GM12878 (cell line): ENCODE data around the gene DYNC1H1. TPM values are rescaled to one million over a fixed set of nuclear protein-coding genes. Genes with fewer than 3 reads are reported as not detected.
A peak's percentile ranks its signal among the peaks of the same experiment; 100 is the strongest.

Experiments used
- ATAC-seq: fragments of 200-7000 bp; cut with Tn5 transposase; 3 replicates; pipeline ENCODE4 v1.9.1; 2020; ENCODE audit warnings: mild to moderate bottlenecking, moderate library complexity
- BruUV-seq: library from RNA; stranded (reverse); fragments of 400-500 nt; replicated peaks from 2 replicates; lab custom pipeline; 2021; lab: Mats Ljungman, UMichigan
- CTCF ChIA-PET: fragments of 300-600 bp; sonication (Branson Sonifier 250); formaldehyde crosslinking; extraction: SDS; loops from one replicate; lab custom pipeline; 2021; ENCODE audit warnings: inconsistent platforms; lab: Yijun Ruan, JAX
- POLR2A ChIA-PET: fragments of 350-600 bp; formaldehyde crosslinking; extraction: SDS; loops from one replicate; lab custom pipeline; 2021; ENCODE audit warnings: inconsistent platforms; lab: Charles Lee
- RAD21 ChIA-PET: fragments of 300-600 bp; sonication (Branson Sonifier 250); formaldehyde crosslinking; loops from one replicate; lab custom pipeline; 2023; ENCODE audit warnings: antibody characterized with exemption; ENCODE audit not compliant: unreplicated experiment; lab: Charles Lee
- SMC1A ChIA-PET: fragments of 300-600 bp; sonication (Branson Sonifier 250); formaldehyde crosslinking; loops from one replicate; lab custom pipeline; 2023; ENCODE audit not compliant: unreplicated experiment, uncharacterized antibody; lab: Charles Lee
- DNase-seq: peaks from one replicate; pipeline ENCODE4 v3.0.0-alpha.2; 2011; ENCODE audit warnings: low read depth, low spot score
- FAIRE-seq: peaks from 3 replicates; lab custom pipeline; 2011; peaks lifted over from hg19 to GRCh38; lab: Jason Lieb, UNC
- H2AFZ ChIP-seq: 2 replicates; pipeline ENCODE4 v1.6.0; 2011; ENCODE audit warnings: low read depth, low read length, control low read depth; ENCODE audit not compliant: control insufficient read depth
- H3K27ac ChIP-seq: 2 replicates; pipeline ENCODE4 v1.5.1; 2011; ENCODE audit warnings: control low read depth; ENCODE audit not compliant: control insufficient read depth, insufficient read depth
- H3K27me3 ChIP-seq, 2 experiments: replicated peaks in 1 of 2; 2 replicates each; pipeline versions ENCODE4 v1.6.0 to v1.6.1; 2011; ENCODE audit warnings: low read length in 1 of 2; ENCODE audit not compliant: control insufficient read depth in 2 of 2, insufficient read depth in 2 of 2
- H3K36me3 ChIP-seq, 2 experiments: 2 replicates each; pipeline ENCODE4 v1.5.1; 2011; ENCODE audit warnings: low read length in 1 of 2; ENCODE audit not compliant: control insufficient read depth in 2 of 2, insufficient read depth in 2 of 2
- H3K4me1 ChIP-seq: 2 replicates; pipeline ENCODE4 v1.6.1; 2011; ENCODE audit warnings: mild to moderate bottlenecking, low read length, moderate library complexity, mixed read lengths; ENCODE audit not compliant: control insufficient read depth, insufficient read depth
- H3K4me2 ChIP-seq: 2 replicates; pipeline ENCODE4 v1.6.0; 2011; ENCODE audit warnings: control low read depth; ENCODE audit not compliant: control insufficient read depth, insufficient read depth
- H3K4me3 ChIP-seq: fragments of 200-600 bp; sonication (generic); 2 replicates; pipeline ENCODE4 v1.5.1; 2016
- H3K79me2 ChIP-seq: 2 replicates; pipeline ENCODE4 v1.6.0; 2011; ENCODE audit warnings: low read length; ENCODE audit not compliant: control insufficient read depth, insufficient read depth
- H3K9ac ChIP-seq: 2 replicates; pipeline ENCODE4 v1.8.0; 2011; ENCODE audit warnings: low read length, control low read depth, mixed read lengths; ENCODE audit not compliant: control insufficient read depth, insufficient read depth
- H3K9me3 ChIP-seq: replicated peaks from 3 replicates; pipeline ENCODE4 v1.5.1; 2011; ENCODE audit warnings: mild to moderate bottlenecking, low read length; ENCODE audit not compliant: control insufficient read depth, insufficient read depth
- H4K20me1 ChIP-seq: 2 replicates; pipeline ENCODE4 v1.6.0; 2011; ENCODE audit not compliant: control insufficient read depth, insufficient read depth
- ASH2L ChIP-seq: fragments of 300-600, 200-600 bp; sonication (generic); IDR thresholded peaks from 2 replicates; pipeline ENCODE4 v1.6.1; 2017; ENCODE audit warnings: low read depth, mild to moderate bottlenecking, borderline replicate concordance
- ATF7 ChIP-seq: fragments of 450-650 bp; IDR thresholded peaks from 2 replicates; pipeline ENCODE4 v1.6.1; 2016; ENCODE audit warnings: low read depth, mild to moderate bottlenecking
- FOXM1 ChIP-seq: IDR thresholded peaks from 2 replicates; pipeline ENCODE4 v1.6.1; 2012; ENCODE audit warnings: low read depth, mild to moderate bottlenecking, inconsistent platforms, low read length, moderate library complexity
- IKZF1 ChIP-seq: fragments of 450-650 bp; conservative IDR thresholded peaks from 2 replicates; pipeline ENCODE4 v1.6.1; 2017; ENCODE audit warnings: antibody characterized with exemption, mild to moderate bottlenecking
- IKZF2 ChIP-seq, 2 experiments: fragments of 450-650 bp; IDR thresholded peaks; 2 replicates each; pipeline ENCODE4 v1.6.1; 2017; ENCODE audit warnings: mild to moderate bottlenecking in 2 of 2, moderate library complexity in 2 of 2
- JUND ChIP-seq: IDR thresholded peaks from 2 replicates; pipeline ENCODE4 v1.6.1; 2012; ENCODE audit warnings: low read depth, mild to moderate bottlenecking, low read length, improper control_type of control experiment, moderate library complexity
- KAT2A ChIP-seq: conservative IDR thresholded peaks from 2 replicates; pipeline ENCODE4 v1.6.1; 2011; ENCODE audit warnings: low read depth, low read length; ENCODE audit not compliant: control insufficient read depth
- MYB ChIP-seq: fragments of 150-350 bp; IDR thresholded peaks from 2 replicates; pipeline ENCODE4 v1.6.1; 2014; ENCODE audit warnings: mild to moderate bottlenecking, low read depth, low read length, borderline replicate concordance
- NFYA ChIP-seq: IDR thresholded peaks from 2 replicates; pipeline ENCODE4 v1.6.1; 2011; ENCODE audit warnings: low read depth, mild to moderate bottlenecking, low read length, improper control_type of control experiment, borderline replicate concordance
- NFYB ChIP-seq: IDR thresholded peaks from 2 replicates; pipeline ENCODE4 v1.6.1; 2011; ENCODE audit warnings: low read depth, mild to moderate bottlenecking, low read length, improper control_type of control experiment, moderate library complexity; ENCODE audit not compliant: insufficient read depth
- PKNOX1 ChIP-seq: fragments of 450-650 bp; IDR thresholded peaks from 2 replicates; pipeline ENCODE4 v1.6.1; 2016; ENCODE audit warnings: mild to moderate bottlenecking
- PML ChIP-seq: IDR thresholded peaks from 2 replicates; pipeline ENCODE4 v1.6.1; 2012; ENCODE audit warnings: low read length, inconsistent platforms
- WGBS: methylation state at CpG from one replicate; pipeline ENCODE4 v1.1.6; 2016; ENCODE audit warnings: low lambda C conversion rate; ENCODE audit not compliant: insufficient replicate concordance, insufficient coverage; ENCODE audit errors: missing lambda C conversion rate; 5-methylcytosine and 5-hydroxymethylcytosine counted together
- in situ Hi-C: fragments of 300-500 bp; cut with MboI; formaldehyde crosslinking; loops from 9 replicates; pipeline ENCODE4 v1.14.3; 2018; ENCODE audit warnings: mixed read lengths
- intact Hi-C: fragments of 100-400 bp; cut with micrococcal nuclease; formaldehyde crosslinking; loops from one replicate; pipeline ENCODE4 v1.14.2; 2022; ENCODE audit not compliant: unreplicated experiment
- polyA plus RNA-seq, 11 experiments: library from polyadenylated mRNA; depleted of rRNA in 4 of 11; unstranded in 6 of 11; stranded (reverse) in 5 of 11; fragments of >200 nt; fragmentation: Nextera tagmentation in 4 of 11; fragmentation: Illumina TruSeq in 1 of 11; extraction: Ambion mirVana in 4 of 11; extraction: Trizol in 1 of 11; gene quantifications; 1 replicate in 1 of 11; 2 replicates in 10 of 11; pipeline versions ENCODE4 v1.2.1 to v1.2.3, GENCODE V29; 2011 to 2016; ENCODE audit warnings: inconsistent platforms in 2 of 11, missing spikeins in 2 of 11, low read depth in 1 of 11
- total RNA-seq, 4 experiments: library from RNA; depleted of rRNA in 3 of 4; stranded (reverse); fragments of >200 nt in 3 of 4; fragmentation: Illumina TruSeq in 1 of 4; extraction: Trizol in 1 of 4; gene quantifications; 2 replicates each; pipeline versions ENCODE4 v1.2.1 to v1.2.3, GENCODE V29; 2013 to 2021
- TF ChIP-seq, protein P1 (sequence below): fragments of 450-650 bp; IDR thresholded peaks from 2 replicates; pipeline ENCODE4 v1.6.1; 2017; ENCODE audit warnings: mild to moderate bottlenecking, moderate library complexity
- TF ChIP-seq, protein P2 (sequence below): fragments of 450-650 bp; IDR thresholded peaks from 2 replicates; pipeline ENCODE4 v1.6.1; 2016; ENCODE audit warnings: mild to moderate bottlenecking

Gene DYNC1H1
- total and polyA plus RNA-seq, 10 of the 15 experiments (the other 5 are each of a cell fraction or from before 2014, with no cell fraction given): 38.4 to 291 (median 111) TPM

DNA sequence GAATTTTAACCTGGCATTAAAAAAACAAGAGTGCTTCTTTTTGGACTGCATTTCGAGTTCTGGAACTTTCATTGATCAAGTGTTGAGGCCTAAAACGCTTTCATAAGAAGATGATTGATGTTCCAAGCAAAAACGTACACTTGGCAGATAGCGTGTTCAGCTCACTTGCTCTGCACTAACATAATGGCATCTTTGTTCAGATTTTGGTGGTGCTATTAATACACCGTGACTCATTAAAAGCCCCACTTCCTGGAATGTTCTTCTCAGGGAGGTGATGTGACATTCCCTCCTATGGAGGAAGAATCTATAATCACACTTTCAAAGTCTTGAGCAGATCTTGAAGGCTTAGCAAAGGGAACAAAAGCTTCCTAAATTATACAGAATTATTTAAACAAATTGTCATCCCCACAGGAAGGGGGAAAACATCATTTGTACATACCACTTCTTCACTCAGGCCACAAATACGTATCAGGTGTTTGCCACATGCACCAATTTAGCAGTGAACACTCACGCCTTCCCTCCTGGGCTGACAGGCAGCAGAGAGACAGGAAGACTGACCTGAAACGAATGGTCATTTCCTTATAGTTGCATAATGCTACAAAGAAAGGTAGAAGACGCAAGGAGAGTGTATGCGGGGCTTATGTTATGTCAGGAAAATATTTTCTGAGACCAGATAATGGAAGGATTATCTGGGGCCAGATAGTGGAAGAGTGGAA, 107.1 kb downstream of the DYNC1H1 start:
- no peak overlapping the region for H3K9ac ChIP-seq
- no peak overlapping the region for H3K4me2 ChIP-seq
- no peak for DNase-seq
- H3K36me3 ChIP-seq: no peaks in the 10 kb centered on the region
- FAIRE-seq: no peak
- no TSS peak for BruUV-seq
- POLR2A ChIA-PET: no interaction called here
- CTCF ChIA-PET: no interaction called here
- in situ Hi-C loops (no loop called here), intact Hi-C loops (no loop called here)
- no peaks in the 10 kb centered on the region for H4K20me1 ChIP-seq
- H3K4me1 ChIP-seq: no peaks in the 10 kb centered on the region
- SMC1A ChIA-PET: interaction anchor here (2.1 kb wide), 1 partner anchor 13 kb away, joined by 7 read pairs; no protein-coding TSS in a partner anchor
- H3K27me3 ChIP-seq: no peaks in the 10 kb centered on the region
- no peak overlapping the region for H3K4me3 ChIP-seq
- TF ChIP-seq JUND: no peak
- no peak for TF ChIP-seq PML
- TF ChIP-seq, protein P1, sequence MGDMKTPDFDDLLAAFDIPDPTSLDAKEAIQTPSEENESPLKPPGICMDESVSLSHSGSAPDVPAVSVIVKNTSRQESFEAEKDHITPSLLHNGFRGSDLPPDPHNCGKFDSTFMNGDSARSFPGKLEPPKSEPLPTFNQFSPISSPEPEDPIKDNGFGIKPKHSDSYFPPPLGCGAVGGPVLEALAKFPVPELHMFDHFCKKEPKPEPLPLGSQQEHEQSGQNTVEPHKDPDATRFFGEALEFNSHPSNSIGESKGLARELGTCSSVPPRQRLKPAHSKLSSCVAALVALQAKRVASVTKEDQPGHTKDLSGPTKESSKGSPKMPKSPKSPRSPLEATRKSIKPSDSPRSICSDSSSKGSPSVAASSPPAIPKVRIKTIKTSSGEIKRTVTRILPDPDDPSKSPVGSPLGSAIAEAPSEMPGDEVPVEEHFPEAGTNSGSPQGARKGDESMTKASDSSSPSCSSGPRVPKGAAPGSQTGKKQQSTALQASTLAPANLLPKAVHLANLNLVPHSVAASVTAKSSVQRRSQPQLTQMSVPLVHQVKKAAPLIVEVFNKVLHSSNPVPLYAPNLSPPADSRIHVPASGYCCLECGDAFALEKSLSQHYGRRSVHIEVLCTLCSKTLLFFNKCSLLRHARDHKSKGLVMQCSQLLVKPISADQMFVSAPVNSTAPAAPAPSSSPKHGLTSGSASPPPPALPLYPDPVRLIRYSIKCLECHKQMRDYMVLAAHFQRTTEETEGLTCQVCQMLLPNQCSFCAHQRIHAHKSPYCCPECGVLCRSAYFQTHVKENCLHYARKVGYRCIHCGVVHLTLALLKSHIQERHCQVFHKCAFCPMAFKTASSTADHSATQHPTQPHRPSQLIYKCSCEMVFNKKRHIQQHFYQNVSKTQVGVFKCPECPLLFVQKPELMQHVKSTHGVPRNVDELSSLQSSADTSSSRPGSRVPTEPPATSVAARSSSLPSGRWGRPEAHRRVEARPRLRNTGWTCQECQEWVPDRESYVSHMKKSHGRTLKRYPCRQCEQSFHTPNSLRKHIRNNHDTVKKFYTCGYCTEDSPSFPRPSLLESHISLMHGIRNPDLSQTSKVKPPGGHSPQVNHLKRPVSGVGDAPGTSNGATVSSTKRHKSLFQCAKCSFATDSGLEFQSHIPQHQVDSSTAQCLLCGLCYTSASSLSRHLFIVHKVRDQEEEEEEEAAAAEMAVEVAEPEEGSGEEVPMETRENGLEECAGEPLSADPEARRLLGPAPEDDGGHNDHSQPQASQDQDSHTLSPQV: no peak
- no peak for TF ChIP-seq KAT2A
- no peak for TF ChIP-seq FOXM1
- TF ChIP-seq, protein P2, sequence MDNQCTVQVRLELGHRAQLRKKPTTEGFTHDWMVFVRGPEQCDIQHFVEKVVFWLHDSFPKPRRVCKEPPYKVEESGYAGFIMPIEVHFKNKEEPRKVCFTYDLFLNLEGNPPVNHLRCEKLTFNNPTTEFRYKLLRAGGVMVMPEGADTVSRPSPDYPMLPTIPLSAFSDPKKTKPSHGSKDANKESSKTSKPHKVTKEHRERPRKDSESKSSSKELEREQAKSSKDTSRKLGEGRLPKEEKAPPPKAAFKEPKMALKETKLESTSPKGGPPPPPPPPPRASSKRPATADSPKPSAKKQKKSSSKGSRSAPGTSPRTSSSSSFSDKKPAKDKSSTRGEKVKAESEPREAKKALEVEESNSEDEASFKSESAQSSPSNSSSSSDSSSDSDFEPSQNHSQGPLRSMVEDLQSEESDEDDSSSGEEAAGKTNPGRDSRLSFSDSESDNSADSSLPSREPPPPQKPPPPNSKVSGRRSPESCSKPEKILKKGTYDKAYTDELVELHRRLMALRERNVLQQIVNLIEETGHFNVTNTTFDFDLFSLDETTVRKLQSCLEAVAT: 0 out of 2 replicates have a peak, but pooled peaks have one; percentile 4
- no peak for TF ChIP-seq NFYA
- no peak for TF ChIP-seq ASH2L
- peak; percentile 29; the same call in 1 of the 2 replicates for TF ChIP-seq ATF7
- TF ChIP-seq NFYB: no peak
- TF ChIP-seq IKZF2 (IDR thresholded peaks at IDR 0.05): 0 out of 4 replicates have a peak, but pooled peaks of 1 of the 2 experiments have one; percentile 10
- peak; percentile 14; the same call in 1 of the 2 replicates for TF ChIP-seq PKNOX1
- 0 out of 2 replicates have a peak, but pooled peaks have one; percentile 19 for TF ChIP-seq IKZF1
- no peak for TF ChIP-seq MYB
- 61% methylated on average over 10 of the region's 10 CpGs for WGBS
- no peak overlapping the region for H3K27ac ChIP-seq
- no peak overlapping the region; the same call in 1 of the 2 replicates for H2AFZ ChIP-seq
- no peaks in the 10 kb centered on the region for H3K79me2 ChIP-seq
- ATAC-seq: peak; percentile 51
- no peaks in the 10 kb centered on the region; the same call in 2 of the 3 replicates for H3K9me3 ChIP-seq
- RAD21 ChIA-PET: no interaction called here
